Suprapubic skin (tissue), 4 donors: ENCODE measurements around the gene IFT172. TPM values are rescaled to one million over a fixed set of nuclear protein-coding genes. Genes with fewer than 3 reads are reported as not detected.

ENCODE experiments used
- DNase-seq, 2 donors: peaks; one replicate each; pipeline ENCODE4 v3.0.0-alpha.2; 2019; ENCODE audit warnings: low spot score in 2 of 2
- H3K27ac ChIP-seq: fragments of 200-600 bp; sonication (generic); one replicate; pipeline ENCODE4 v1.5.1; 2019
- H3K27me3 ChIP-seq: fragments of 200-600 bp; sonication (generic); one replicate; pipeline ENCODE4 v1.5.1; 2019
- H3K36me3 ChIP-seq: fragments of 200-600 bp; sonication (generic); one replicate; pipeline ENCODE4 v1.5.1; 2019
- H3K4me1 ChIP-seq: fragments of 200-600 bp; sonication (generic); one replicate; pipeline ENCODE4 v1.5.1; 2019
- H3K4me3 ChIP-seq: fragments of 200-600 bp; sonication (generic); one replicate; pipeline ENCODE4 v1.5.1; 2019; ENCODE audit warnings: mild to moderate bottlenecking
- H3K9me3 ChIP-seq: fragments of 200-600 bp; sonication (generic); one replicate; pipeline ENCODE4 v1.5.1; 2019
- EP300 ChIP-seq: sonication (generic); formaldehyde crosslinking; IDR thresholded peaks from one replicate; pipeline ENCODE4 v1.6.1; 2017; ENCODE audit warnings: antibody characterized with exemption
- POLR2A ChIP-seq, 2 donors: fragments of 450-650 bp; IDR thresholded peaks; one replicate each; pipeline ENCODE4 v1.6.1; 2017; ENCODE audit warnings: antibody characterized with exemption in 2 of 2, mild to moderate bottlenecking in 2 of 2, moderate library complexity in 2 of 2
- POLR2AphosphoS5 ChIP-seq, 3 donors: sonication (generic); formaldehyde crosslinking; IDR thresholded peaks; one replicate each; pipeline ENCODE4 v1.6.1; 2017; ENCODE audit warnings: antibody characterized with exemption in 3 of 3
- WGBS: methylation state at CpG from one replicate; pipeline ENCODE4 v1.1.5; 2018; 5-methylcytosine and 5-hydroxymethylcytosine counted together
- total RNA-seq, 4 donors: library from RNA; depleted of rRNA; stranded (reverse); fragments of >200 nt; gene quantifications; one replicate each; pipeline ENCODE4 v1.1.0, GENCODE V29; 2016
- TF ChIP-seq, protein P1 (sequence below), 2 donors: fragments of 200-600 bp in 1 of 2; fragments of 450-650 bp in 1 of 2; sonication (generic) in 1 of 2; IDR thresholded peaks; one replicate each; pipeline ENCODE4 v1.5.1; 2016 to 2019; ENCODE audit warnings: antibody characterized with exemption in 2 of 2, mild to moderate bottlenecking in 1 of 2, moderate library complexity in 1 of 2

The IFT172 gene
- total RNA-seq, 4 donors from 2014 or later: 21.6 to 70.0 (median 27.4) TPM

DNA sequence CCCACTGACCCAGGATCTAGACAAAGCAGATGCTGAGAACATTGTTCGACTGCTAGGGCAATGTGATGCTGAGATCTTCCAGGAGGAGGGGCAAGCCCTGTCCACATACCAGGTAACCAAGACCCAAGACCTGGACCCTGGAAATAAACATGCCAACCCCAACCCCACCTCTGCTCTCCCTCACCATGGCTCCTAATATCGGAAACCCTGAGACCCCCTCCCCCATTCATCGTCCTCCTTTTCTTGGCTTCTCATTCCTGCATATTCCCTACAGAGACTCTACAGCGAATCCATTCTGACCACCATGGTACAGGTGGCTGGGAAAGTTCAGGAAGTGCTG is 7.7 kb upstream of the IFT172 start:
- Histone ChIP-seq H3K4me1 (peaks cover 7% of the 10 kb centered on the region), H3K27me3 (no peaks in the 10 kb centered on the region), H3K27ac (no peak overlapping the region), H3K9me3 (no peaks in the 10 kb centered on the region), H3K36me3 (no peaks in the 10 kb centered on the region), H3K4me3 (no peak overlapping the region)
- DNase-seq: no peak
- WGBS: 76% methylated on average over 4 of the region's 4 CpGs
- TF ChIP-seq EP300 (no peak), POLR2A (IDR thresholded peaks at IDR 0.05) (no peak), POLR2AphosphoS5 (IDR thresholded peaks at IDR 0.05) (no peak)
- TF ChIP-seq, protein P1, sequence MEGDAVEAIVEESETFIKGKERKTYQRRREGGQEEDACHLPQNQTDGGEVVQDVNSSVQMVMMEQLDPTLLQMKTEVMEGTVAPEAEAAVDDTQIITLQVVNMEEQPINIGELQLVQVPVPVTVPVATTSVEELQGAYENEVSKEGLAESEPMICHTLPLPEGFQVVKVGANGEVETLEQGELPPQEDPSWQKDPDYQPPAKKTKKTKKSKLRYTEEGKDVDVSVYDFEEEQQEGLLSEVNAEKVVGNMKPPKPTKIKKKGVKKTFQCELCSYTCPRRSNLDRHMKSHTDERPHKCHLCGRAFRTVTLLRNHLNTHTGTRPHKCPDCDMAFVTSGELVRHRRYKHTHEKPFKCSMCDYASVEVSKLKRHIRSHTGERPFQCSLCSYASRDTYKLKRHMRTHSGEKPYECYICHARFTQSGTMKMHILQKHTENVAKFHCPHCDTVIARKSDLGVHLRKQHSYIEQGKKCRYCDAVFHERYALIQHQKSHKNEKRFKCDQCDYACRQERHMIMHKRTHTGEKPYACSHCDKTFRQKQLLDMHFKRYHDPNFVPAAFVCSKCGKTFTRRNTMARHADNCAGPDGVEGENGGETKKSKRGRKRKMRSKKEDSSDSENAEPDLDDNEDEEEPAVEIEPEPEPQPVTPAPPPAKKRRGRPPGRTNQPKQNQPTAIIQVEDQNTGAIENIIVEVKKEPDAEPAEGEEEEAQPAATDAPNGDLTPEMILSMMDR (IDR thresholded peaks at IDR 0.05): no peak

DNA sequence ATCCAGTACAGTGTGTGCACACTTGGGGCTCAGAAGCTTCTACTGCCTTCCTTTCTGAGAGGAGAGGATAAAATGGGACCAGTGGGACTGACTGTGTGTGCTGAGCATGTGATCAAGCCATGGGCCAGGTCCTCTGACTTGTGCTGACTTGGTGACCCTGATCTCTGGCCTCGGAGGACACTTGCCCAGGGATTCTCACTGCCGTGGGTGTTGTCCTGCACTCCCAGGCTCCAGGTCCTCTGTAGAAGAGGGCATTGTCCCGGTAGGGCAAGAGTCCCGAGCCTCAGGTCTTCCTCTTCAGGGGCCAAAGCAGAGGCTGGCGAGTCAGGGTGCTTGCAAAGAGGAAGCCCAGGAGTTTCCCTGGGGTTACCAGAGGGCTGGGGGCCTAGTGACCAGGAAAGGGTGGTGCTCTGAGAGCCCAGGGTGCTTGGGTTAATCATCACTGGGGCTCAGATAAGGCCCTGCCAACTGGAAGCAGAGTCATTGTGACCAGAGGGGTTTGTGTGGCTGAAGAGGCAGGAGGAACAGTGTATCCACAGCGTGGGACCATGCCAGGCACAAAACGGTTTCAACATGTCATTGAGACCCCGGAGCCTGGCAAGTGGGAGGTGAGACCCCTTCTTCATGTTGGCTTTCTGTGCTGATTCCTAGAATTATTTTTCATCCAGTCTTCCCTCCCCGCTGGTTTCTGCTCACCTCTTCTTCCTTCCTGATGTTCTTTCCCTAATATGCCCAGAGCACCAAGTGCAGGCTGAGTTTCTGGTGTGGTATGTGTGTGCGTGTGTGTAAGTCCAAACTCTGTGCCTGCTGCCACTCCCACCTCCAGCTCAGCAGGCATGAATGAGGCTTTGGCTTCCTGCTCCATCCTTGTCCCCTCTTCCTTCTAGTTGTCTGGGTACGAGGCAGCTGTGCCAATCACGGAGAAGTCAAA is 7.1 kb upstream of the IFT172 start, which contains the start of gene GCKR:
GCKR (plus strand) TSS at position 483 of the 931 bp plus-strand sequence; CDS start at position 549, 66 bp downstream.
- Histone ChIP-seq H3K9me3 (no peaks in the 10 kb centered on the region), H3K36me3 (no peaks in the 10 kb centered on the region), H3K4me1 (peaks cover 7% of the 10 kb centered on the region), H3K4me3 (no peak within 1 kb of the TSS), H3K27ac (no peak within 1 kb of the TSS), H3K27me3 (no peaks in the 10 kb centered on the region)
- no peak for DNase-seq
- TF ChIP-seq, protein P1 (IDR thresholded peaks at IDR 0.05): no peak
- TF ChIP-seq POLR2AphosphoS5 (IDR thresholded peaks at IDR 0.05): no peak
- TF ChIP-seq POLR2A (IDR thresholded peaks at IDR 0.05): no peak
- TF ChIP-seq EP300: no peak
- whole genome bisulfite sequencing: 69% methylated on average over 11 of the region's 12 CpGs

DNA sequence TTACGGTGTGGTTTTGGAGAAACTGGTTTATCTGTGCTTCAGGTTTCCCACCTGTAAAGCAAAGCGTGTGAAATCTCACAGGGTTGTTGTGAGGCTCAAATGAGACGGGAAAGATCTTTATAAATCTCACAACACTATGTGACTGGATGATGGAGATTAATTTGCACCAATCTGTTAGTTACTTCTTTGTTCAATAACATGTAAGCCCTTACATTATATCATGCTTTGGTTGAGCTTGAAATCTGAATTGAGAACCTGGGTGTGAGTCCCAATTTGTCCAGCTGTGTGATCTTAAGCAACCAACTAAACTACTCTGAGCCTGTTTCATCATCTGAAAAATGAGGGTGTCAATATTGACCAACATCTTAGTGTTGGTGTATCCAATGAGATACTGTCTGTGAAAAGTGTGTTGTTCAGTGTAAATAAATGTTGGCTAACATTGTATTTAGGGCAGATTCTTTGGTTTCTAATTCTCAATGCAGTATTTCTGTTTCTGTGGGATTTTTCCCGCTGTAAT is 6.4 kb upstream of the IFT172 start:
- no peaks in the 10 kb centered on the region for H3K36me3 ChIP-seq
- WGBS: 67% methylated on average over 4 of the region's 4 CpGs
- H3K27me3 ChIP-seq: no peaks in the 10 kb centered on the region
- TF ChIP-seq, protein P1 (IDR thresholded peaks at IDR 0.05): no peak
- no peak for TF ChIP-seq POLR2A (IDR thresholded peaks at IDR 0.05)
- no peak for TF ChIP-seq POLR2AphosphoS5 (IDR thresholded peaks at IDR 0.05)
- TF ChIP-seq EP300: no peak
- DNase-seq: no peak
- H3K9me3 ChIP-seq: no peaks in the 10 kb centered on the region
- H3K4me3 ChIP-seq: no peak overlapping the region
- no peak overlapping the region for H3K27ac ChIP-seq
- H3K4me1 ChIP-seq: peaks cover 7% of the 10 kb centered on the region

DNA sequence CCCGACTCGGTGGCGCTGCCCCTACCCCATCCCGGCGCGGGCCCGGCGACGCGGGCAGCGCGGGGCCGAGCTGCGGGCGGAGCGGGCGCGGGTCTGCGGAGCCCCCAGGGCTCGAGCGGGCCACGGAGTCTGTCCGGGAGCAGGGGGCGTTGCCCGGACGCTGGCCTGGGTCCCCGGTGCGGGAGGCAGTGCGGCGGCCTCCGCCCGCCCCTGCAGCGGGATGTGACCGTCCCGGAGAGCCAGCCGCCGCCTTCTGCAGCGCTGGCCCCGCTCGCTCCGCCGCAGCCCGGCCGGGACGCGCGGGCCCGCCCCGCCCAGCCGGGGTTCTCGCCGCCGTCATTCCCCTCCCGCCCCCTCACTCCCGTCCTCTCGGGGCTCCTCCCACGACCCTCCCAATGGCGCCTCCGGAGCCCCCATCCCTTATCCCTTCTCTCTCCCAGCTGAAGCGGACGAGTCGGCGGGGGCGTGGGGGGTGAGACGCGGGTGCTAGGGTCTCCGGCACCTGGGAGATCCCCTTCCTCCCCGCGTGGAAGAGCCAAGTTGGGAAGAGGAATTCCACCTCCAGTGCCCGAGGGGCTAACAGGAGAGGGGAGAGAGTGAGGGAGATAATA is 5.5 kb upstream of the IFT172 start, which contains the start of gene FNDC4:
FNDC4 (minus strand) TSS at position 257 of the 611 bp plus-strand sequence. CDS start 521 bp downstream, outside the sequence.
- H3K27ac ChIP-seq: peak within 1 kb of the TSS; percentile 51
- H3K9me3 ChIP-seq: no peaks in the 10 kb centered on the region
- no peaks in the 10 kb centered on the region for H3K27me3 ChIP-seq
- 0% methylated on average over 4 of the region's 70 CpGs for WGBS
- H3K36me3 ChIP-seq: no peaks in the 10 kb centered on the region
- H3K4me1 ChIP-seq: peaks cover 9% of the 10 kb centered on the region
- DNase-seq: peak in 1 of 2 donors; percentile 68
- TF ChIP-seq EP300 (no peak), POLR2A (IDR thresholded peaks at IDR 0.05) (peak in 1 of 2 donors; percentile 29)
- peak within 1 kb of the TSS; percentile 90 for H3K4me3 ChIP-seq

DNA sequence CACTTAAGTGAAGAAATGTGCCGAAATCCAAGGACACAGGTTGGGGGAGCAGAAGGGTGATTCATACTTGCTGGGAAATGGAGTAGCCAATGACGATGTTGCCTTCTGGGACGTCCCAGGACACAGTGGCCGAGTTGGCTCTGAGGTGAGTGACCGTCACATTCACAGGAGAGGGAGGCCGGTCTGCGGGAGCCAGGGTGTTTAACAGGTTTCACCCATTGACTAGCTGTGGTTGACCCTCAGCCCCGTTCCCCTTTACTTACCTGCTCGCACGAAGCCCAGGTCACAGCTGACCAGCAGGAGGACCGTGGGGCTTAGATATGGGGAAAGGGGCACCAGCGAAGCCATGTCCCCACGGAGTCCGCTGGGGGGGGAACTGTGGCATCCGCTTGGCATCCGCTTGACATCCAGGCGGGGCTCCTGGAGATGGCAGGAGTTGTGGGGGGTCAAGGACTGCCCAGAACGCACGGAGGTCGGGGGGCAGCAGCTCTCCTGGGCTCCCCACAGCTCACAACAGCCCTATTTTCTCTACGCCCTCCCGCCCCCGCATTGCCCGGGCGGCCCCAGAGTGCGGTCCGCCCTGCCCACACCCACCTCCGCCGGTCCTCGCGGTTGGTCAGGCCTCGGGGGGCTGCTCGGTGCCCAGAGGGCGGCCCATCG is 4.9 kb upstream of the IFT172 start:
- Histone ChIP-seq H3K36me3 (no peaks in the 10 kb centered on the region), H3K4me3 (peak overlapping the region; percentile 90), H3K27ac (peak overlapping the region; percentile 51), H3K4me1 (peaks cover 13% of the 10 kb centered on the region), H3K27me3 (no peaks in the 10 kb centered on the region), H3K9me3 (no peaks in the 10 kb centered on the region)
- WGBS: 75% methylated on average over 6 of the region's 35 CpGs
- peak in 1 of 2 donors; percentile 75 for DNase-seq
- TF ChIP-seq POLR2AphosphoS5 (IDR thresholded peaks at IDR 0.05) (peak in 2 of 3 donors; percentile 9 to 24), EP300 (no peak)
